Limb (tissue), 2 donors: ENCODE data around the gene RBM12.

Experiments
- DNase-seq, 2 donors: peaks; one replicate each; pipeline ENCODE4 v3.0.0-alpha.2; 2016; ENCODE audit errors: extremely low spot score in 2 of 2

RBM12 gene

DNA sequence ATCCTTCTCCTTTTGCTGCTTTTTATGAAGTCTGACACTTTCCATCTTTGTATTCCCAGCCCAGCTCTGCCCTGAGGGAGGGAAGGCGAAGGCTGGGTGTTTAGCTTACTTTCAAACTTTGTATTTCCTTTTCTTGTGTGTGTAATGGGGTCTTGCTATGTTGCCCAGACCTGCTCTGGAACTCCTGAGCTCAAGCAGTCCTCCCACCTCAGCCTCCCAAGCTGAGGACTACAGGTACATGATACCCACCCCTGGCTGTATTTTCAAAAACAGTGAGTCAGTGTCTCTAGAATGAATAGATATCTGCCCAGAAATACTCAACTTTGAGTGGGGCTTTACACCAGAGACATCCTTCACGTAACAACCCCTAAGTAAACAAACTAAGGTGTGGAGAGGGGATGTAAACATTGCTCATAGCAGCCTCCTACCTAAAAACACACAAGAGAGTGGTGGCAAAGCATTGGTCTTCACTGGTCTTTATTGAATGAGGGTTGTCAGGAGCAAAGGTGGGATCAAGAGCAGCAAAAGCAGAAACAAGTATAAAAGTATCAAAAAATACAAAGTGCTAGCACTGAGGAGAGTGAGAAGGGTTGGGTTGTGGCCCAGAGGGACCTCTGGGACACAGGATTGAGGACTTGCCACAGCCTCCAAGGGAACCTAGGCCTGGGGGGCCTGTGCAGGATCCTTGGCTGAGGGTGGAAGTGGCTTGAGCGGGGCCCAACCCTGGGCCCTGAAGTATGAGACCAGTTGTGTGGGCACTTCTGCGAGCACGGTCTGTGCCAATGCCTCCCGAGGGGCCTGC, 38.9 kb downstream of the RBM12 start:
- no peak for DNase-seq

- DNase-seq, result no peak
These were observed 43.1 kb downstream of the RBM12 start for GRCh38 chr20:35621560-35621946.

GRCh38 chr20:35620818-35621559, 43.7 kb downstream of the RBM12 start:
- DNase-seq, result no peak

DNA sequence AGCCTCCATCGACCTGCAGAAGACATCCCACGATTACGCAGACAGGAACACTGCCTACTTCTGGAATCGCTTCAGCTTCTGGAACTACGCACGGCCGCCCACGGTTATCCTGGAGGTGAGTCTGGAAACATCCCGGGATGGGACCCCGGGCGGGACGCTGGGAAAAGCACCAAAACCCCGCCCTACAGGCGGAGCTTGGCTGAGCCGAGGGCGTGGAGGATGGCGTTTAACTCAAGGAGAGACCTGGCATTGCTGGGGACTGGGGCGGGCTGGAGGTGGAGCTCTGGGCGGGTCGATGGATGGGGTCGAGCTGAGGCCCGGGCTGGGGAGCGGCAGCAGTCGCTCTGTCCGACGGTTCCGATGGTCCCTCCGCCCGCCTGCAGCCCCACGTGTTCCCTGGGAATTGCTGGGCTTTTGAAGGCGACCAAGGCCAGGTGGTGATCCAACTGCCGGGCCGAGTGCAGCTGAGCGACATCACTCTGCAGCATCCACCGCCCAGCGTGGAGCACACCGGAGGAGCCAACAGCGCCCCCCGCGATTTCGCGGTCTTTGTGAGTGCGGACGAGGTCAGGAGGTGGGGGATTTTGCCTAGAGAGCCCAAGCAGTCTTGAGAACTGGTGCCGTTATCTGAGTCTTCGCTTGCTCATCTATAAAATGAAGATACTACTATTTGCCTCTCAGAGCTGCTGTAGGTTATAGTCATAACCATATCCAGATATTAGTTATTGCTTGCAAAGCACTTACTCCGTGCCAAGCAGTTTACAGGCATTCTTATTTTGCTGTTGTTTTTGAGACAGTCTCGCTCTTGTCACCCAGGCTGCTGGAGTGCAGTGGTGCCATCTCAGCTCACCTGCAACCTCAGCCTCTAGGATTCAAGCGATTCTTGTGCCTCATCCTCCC, 45.3 kb downstream of the RBM12 start:
- DNase-seq, result peak; percentile 79 to 87

GRCh38 chr20:35618263-35619131, 46.2 kb downstream of the RBM12 start:
- DNase-seq, result no peak

DNA sequence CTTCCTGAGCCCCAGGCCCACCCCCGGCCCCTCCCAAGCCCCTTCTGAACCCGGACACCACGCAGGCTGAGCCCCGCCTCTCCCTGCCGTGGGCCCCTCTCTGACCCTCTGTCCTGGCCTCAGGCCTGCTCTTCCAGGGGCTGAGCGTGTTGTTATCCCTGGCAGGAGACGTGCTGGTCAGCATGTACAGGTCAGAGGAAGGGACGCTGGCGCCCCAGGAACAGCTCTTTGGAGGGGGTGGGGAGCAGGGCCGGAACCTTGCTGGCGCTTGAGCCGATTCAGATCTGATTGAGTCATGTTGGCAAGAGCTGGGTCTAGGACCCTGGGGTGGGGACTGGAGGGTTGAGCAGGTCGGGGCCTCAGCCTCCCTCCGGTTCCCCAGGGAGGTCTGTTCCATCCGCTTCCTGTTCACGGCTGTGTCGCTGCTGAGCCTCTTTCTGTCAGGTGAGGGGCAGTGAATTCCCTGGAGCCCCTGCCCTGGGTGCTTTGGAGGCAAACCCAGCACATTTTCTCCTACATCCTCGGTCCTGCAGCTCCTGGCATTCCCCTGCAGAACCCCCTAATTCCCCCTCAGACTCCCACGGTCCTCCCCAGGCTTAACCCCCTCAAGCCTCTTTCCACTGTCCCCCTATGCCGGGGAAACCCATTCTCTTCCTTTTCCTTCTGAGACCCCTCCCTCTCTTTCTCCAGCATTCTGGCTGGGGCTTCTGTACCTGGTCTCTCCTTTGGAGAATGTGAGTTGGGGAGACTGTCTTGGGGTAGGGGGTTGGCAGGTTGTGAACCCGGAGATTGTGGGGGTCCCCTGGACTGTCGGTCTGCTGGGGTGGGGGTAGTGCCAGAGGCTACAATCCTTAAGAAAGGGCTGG, 47.1 kb downstream of the RBM12 start:
- DNase-seq, result peak; percentile 20 to 63

DNA sequence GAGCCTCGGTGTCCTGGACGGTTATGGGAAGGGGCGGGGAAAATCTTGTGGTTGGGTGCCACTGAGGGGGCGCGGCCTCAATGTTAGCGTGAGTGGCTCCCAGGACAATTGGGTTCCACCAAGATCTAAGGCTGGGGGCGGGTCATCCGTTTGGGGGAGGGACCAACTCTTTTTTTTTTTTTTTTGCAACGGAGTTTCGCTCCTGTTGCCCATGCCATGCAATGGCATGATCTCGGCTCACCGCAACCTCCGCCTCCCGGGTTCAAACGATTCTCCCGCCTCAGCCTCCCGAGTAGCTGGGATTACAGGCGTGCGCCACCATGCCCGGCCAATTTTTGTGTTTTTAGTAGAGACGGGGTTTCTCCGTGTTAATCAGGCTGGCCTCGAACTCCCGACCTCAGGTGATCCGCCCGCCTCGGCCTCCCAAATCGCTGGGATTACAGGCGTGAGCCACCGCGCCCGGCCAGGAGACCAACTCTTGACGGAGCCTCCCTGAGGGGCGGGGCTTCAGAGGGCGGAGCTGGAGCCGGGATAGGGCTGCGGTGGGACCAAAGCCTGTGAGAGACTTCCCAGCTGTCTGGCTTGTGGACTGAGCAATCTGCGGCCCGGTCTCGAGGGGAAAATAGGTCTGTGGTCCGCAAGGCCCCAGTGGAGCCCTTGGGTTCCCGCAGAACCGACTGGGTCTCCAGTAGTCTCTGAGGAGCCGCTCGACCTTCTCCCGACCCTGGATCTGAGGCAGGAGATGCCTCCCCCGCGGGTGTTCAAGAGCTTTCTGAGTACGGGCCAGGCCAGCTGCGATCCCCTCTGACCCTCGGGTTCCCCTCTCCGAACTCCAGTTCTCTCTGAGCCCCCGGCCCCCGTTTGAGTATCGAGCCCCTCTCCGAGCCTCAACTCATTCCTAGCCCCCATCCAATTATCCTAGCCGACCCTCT, 48.0 kb downstream of the RBM12 start:
- peak; percentile 50 to 79 for DNase-seq

DNA sequence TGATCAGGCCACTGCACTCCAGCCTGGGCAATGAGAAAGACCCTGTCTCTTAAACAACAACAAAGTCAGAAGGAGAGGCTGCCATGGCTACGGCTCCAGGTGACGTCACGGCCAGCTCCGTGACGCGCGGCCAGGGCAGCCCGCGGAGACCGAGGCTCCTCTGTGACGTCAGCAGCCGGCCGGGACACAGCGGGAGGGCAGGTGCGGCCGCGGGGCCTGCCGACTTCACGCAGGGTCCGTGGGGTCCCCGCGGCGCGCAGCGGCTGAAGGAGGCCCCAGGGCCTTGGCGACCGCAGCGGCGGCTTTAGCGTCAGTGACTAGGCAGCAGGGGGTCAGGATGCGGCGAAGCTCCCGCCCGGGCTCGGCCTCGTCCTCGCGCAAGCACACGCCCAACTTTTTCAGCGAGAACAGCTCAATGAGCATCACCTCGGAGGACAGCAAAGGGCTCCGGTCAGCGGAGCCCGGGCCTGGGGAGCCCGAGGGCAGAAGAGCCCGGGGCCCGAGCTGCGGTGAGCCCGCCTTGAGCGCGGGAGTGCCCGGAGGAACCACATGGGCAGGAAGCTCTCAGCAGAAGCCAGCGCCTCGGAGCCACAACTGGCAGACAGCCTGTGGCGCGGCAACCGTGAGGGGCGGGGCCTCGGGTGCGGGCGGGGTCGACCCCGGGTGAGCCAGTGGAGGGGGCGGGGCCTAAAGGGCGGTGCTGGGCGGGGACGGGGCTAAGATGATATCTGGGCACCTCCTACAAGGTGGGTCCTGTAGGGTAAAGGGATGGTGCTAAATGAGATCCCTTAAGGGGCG, 48.8 kb downstream of the RBM12 start, which contains the start of gene SPAG4:
Gene SPAG4, plus strand, starts transcription at position 163 of the 798 bp plus-strand sequence. Its CDS starts 175 bp downstream, at position 338.
- peak; percentile 85 to 97 for DNase-seq

- no peak for DNase-seq
These were observed 53.2 kb downstream of the RBM12 start for GRCh38 chr20:35611482-35611881.

DNA sequence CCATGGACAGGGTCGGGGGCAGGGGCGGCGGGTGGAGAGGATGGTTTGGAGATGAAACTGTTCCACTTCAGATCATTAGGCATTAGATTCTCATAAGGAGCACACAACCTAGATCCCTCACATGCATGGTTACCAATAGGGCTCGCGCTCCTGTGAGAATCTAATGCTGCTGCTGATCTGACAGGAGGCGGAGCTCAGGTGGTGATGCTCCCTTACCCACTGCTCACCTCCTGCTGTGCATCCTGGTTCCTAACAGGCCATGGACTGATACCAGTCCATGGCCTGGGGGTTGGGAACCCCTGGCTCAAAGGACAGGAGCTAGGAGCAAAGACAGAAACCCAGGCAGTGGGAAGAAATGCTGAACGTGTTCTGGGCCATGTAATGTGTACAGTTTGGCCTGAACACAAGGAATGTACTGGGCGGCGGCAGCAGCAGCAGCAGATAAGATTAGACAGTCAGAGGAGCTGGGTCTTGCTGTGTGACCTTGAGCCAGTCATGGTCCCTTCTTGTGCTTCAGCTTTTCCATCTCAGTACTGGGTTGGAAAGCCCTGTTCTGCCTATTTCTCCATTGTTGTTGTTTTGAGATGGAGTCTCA, 53.8 kb downstream of the RBM12 start:
- no peak for DNase-seq

DNA sequence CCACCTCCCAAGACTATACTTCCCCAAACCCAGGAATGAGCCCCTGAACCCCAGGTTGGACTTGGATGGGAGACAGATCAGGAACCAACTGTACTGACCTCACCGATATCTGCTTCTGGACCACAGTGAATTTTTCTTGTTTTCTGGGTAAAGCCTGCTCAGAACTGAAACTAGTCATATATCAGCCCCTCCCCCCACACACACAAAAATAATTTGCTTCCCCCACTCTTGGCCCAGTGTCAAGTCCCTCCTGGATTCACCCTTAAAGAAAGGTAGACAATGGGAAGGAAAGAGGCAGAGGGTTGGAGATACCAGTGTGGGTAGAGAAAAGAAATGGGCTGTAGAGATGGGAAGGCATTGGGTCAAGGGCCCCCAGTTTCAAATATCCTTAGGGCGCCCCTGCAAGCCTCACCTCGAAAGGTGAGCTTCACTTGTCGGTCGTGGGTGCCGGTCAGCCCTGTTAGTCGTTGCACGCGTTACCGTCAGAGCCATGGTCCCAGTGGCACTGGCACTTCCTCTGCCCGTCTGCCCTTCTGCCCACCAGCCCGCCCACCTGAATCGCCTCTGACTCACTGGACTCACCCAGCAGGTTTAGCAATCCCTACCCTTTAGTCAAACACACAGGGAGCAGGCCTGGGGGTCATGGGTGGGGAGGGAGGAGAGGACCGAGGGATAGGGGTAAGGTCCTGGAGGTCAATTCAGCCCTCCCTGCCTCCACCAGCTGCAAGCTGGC, 57.5 kb downstream of the RBM12 start:
- no peak for DNase-seq

DNA sequence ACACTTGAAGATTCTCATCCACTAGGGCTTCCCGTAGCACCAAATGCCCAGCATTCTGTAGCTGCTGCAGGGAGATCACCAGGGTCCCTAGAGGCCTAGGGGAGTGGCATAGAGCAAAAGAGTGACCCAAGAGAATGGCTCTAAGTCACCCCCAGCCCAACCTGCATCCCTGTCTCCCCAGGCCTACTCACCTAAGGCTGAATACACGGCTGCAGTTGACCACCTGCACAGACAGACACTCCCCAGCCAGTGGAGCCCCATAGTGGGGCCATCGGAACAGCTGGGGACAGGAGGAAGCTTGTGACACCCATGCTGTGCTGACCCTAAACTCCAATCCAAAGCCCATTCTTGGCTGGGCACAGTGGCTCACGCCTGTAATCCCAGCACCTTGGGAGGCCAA, 58.6 kb downstream of the RBM12 start:
- no peak for DNase-seq

DNA sequence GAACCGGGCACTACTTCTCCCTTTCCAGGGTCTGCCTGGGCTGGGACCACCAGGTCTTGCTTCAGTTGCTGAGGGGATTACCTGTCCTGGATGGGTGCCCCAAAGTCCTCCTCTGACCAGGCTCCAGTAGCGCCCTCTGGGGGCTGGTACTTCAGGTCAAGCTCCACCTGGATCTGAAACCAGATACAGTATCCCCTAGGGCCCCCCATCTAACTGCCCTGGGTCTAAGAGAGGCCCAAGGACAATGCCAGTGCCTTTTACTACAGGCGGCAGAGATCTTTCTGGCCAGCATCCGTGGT, 60.3 kb downstream of the RBM12 start:
- no peak for DNase-seq

- DNase-seq, result no peak
These were observed 60.8 kb downstream of the RBM12 start for GRCh38 chr20:35603695-35604448.

- DNase-seq, result no peak
These were observed 61.7 kb downstream of the RBM12 start for GRCh38 chr20:35602851-35603495.

GRCh38 chr20:35601990-35602389, 62.7 kb downstream of the RBM12 start:
- DNase-seq, result no peak
